Calu3 (cell line): ENCODE results near the gene NEK11. TPM values are rescaled to one million over a fixed set of nuclear protein-coding genes. Genes with fewer than 3 reads are reported as not detected.
A peak's percentile ranks its signal among the peaks of the same experiment; 100 is the strongest.
"Not testable (repeated sequence)": the region's sequence is repeated elsewhere in the genome, so short reads cannot be mapped to it uniquely, and the experiment has no call there.

ENCODE experiments used
- BruUV-seq: library from RNA; stranded (reverse); fragments of 400-500 nt; replicated peaks from 2 replicates; lab custom pipeline; 2021; lab: Mats Ljungman, UMichigan
- CTCF ChIA-PET: fragments of 300-600 bp; sonication (Branson Sonifier 250); formaldehyde crosslinking; loops from one replicate; lab custom pipeline; 2022; ENCODE audit warnings: antibody characterized with exemption; lab: Charles Lee
- DNase-seq: peaks from one replicate; pipeline ENCODE4 v3.0.0; 2022
- H3K27ac Mint-ChIP-seq: one replicate; pipeline ENCODE4 v1.8.0; 2022; ENCODE audit warnings: mixed read lengths; ENCODE audit not compliant: unreplicated experiment
- H3K27me3 Mint-ChIP-seq: one replicate; pipeline ENCODE4 v1.8.0; 2022; ENCODE audit warnings: mixed read lengths; ENCODE audit not compliant: unreplicated experiment
- H3K36me3 Mint-ChIP-seq: one replicate; pipeline ENCODE4 v1.8.0; 2022; ENCODE audit warnings: mild to moderate bottlenecking, moderate library complexity, mixed read lengths; ENCODE audit not compliant: insufficient read depth, unreplicated experiment
- H3K4me1 Mint-ChIP-seq: one replicate; pipeline ENCODE4 v1.8.0; 2022; ENCODE audit warnings: mild to moderate bottlenecking, low read depth, mixed read lengths; ENCODE audit not compliant: unreplicated experiment
- H3K4me3 Mint-ChIP-seq: one replicate; pipeline ENCODE4 v1.8.0; 2022; ENCODE audit warnings: mild to moderate bottlenecking, low read depth, moderate library complexity, mixed read lengths; ENCODE audit not compliant: unreplicated experiment
- H3K9me3 Mint-ChIP-seq: one replicate; pipeline ENCODE4 v1.8.0; 2022; ENCODE audit warnings: low read depth, mixed read lengths; ENCODE audit not compliant: unreplicated experiment
- intact Hi-C: fragments of 100-400 bp; cut with micrococcal nuclease; formaldehyde crosslinking; loops from one replicate; pipeline ENCODE4 v1.10.0; 2022; ENCODE audit not compliant: unreplicated experiment
- total RNA-seq: library from RNA; stranded (reverse); gene quantifications from 2 replicates; pipeline ENCODE4 v1.2.3, GENCODE V29; 2022
- TF ChIP-seq, protein P1 (sequence below): fragments of 200-600 bp; IDR thresholded peaks from one replicate; pipeline ENCODE4 v1.8.0; 2022; ENCODE audit warnings: antibody characterized with exemption; ENCODE audit not compliant: unreplicated experiment

NEK11 gene
- total RNA-seq, 1 experiment from 2014 or later, result 23.9 TPM

DNA sequence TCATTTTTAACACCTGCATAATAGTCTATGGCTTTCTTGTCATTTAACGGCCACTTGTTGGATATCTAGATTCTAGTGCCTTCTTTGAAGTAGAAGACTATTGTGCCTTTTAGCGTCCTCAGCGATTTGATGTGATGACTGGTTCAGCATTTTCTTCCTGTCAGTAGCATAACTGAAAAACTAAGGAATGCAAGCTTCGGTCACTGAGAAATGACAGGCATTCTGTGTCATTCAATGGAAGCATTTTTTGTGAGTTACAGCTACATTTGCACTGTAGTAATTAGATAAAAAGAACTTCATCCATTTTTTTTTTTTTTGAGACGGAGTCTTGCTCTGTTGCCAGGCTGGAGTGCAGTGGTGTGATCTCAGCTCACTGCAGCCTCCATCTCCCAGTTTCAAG lies 10.3 kb downstream of the NEK11 start:
- TF ChIP-seq, protein P1, sequence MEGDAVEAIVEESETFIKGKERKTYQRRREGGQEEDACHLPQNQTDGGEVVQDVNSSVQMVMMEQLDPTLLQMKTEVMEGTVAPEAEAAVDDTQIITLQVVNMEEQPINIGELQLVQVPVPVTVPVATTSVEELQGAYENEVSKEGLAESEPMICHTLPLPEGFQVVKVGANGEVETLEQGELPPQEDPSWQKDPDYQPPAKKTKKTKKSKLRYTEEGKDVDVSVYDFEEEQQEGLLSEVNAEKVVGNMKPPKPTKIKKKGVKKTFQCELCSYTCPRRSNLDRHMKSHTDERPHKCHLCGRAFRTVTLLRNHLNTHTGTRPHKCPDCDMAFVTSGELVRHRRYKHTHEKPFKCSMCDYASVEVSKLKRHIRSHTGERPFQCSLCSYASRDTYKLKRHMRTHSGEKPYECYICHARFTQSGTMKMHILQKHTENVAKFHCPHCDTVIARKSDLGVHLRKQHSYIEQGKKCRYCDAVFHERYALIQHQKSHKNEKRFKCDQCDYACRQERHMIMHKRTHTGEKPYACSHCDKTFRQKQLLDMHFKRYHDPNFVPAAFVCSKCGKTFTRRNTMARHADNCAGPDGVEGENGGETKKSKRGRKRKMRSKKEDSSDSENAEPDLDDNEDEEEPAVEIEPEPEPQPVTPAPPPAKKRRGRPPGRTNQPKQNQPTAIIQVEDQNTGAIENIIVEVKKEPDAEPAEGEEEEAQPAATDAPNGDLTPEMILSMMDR, result no peak
- no TSS peak for BruUV-seq
- H3K27me3 Mint-ChIP-seq, result no peaks in the 10 kb centered on the region
- CTCF ChIA-PET, result interaction anchor here (0.7 kb wide), 1 partner anchor 1218 kb away, joined by 6 read pairs; no protein-coding TSS in a partner anchor
- intact Hi-C loops, result loop anchor here (10.0 kb wide), 1 partner anchor 428 kb away; no protein-coding TSS in a partner anchor
- no peak overlapping the region for H3K4me3 Mint-ChIP-seq
- no peak overlapping the region for H3K27ac Mint-ChIP-seq
- DNase-seq, result no peak
- no peaks in the 10 kb centered on the region for H3K36me3 Mint-ChIP-seq
- no peaks in the 10 kb centered on the region for H3K9me3 Mint-ChIP-seq
- no peaks in the 10 kb centered on the region for H3K4me1 Mint-ChIP-seq

DNA sequence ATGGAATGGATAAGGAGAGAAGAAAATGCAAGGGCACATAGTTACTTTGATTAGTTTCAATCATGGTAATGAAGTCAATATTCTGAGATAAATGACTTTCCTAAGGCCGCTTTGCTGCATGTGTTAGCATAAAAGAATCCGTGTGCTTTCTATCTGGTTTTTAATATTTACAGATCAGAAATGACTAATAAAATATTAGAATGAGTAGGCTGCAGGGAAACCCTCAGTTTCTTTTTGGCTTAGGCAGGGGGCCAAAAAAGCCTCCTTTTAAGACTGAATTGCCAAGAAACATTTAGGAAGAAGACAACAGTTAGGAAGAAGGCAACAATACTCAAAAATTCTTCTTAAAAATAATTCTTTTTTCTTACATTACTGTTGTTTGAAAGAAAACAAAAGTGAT lies 11.6 kb downstream of the NEK11 start:
- Mint-ChIP-seq H3K4me3 (no peak overlapping the region), H3K36me3 (no peaks in the 10 kb centered on the region), H3K9me3 (peaks cover 2% of the 10 kb centered on the region), H3K27me3 (no peaks in the 10 kb centered on the region), H3K4me1 (no peaks in the 10 kb centered on the region), H3K27ac (no peak overlapping the region)
- intact Hi-C loops, result loop anchor here (10.0 kb wide), 1 partner anchor 426 kb away; no protein-coding TSS in a partner anchor
- DNase-seq, result no peak
- CTCF ChIA-PET, result no interaction called here
- TF ChIP-seq, protein P1, result no peak
- BruUV-seq, result no TSS peak

GRCh38 chr3:131042271-131042985 lies 15.8 kb downstream of the NEK11 start:
- BruUV-seq, result not testable (repeated sequence)

GRCh38 chr3:131047582-131047981 lies 20.9 kb downstream of the NEK11 start:
- DNase-seq, result peak; percentile 11
- TF ChIP-seq, protein P1, result no peak
- no TSS peak for BruUV-seq
- H3K4me3 Mint-ChIP-seq, result no peak overlapping the region
- no peak overlapping the region for H3K27ac Mint-ChIP-seq
- H3K36me3 Mint-ChIP-seq, result no peaks in the 10 kb centered on the region
- H3K4me1 Mint-ChIP-seq, result no peaks in the 10 kb centered on the region
- CTCF ChIA-PET, result no interaction called here
- no peaks in the 10 kb centered on the region for H3K27me3 Mint-ChIP-seq
- H3K9me3 Mint-ChIP-seq, result peaks cover 3% of the 10 kb centered on the region
- intact Hi-C loops, result no loop called here

More at GRCh38 chr3:131042271-131042985, 15.8 kb downstream of the NEK11 start:
- H3K27me3 Mint-ChIP-seq, H3K4me1 Mint-ChIP-seq, H3K27ac Mint-ChIP-seq, H3K9me3 Mint-ChIP-seq, CTCF ChIA-PET, H3K4me3 Mint-ChIP-seq, DNase-seq, H3K36me3 Mint-ChIP-seq, intact Hi-C loops: not testable (repeated sequence)

DNA sequence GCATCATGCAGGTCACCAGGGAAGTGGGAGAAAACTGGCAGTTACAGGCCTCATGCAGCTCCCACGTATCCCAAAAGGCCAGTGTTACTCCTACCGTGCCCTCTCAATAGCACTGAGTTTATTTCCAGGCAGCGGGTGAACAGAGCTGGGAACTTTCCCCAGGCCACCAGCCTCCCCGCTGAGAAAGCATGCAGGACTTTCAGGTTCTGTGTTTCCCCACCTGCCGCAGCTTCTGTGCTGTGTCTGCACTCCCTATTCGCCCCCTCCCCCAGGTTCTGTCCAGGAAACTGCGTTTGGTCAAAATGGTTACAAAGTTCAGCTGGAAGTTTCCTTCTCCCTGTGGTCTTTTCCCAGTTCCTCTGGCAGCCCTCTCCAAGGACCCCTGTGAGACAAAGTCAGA lies 21.4 kb downstream of the NEK11 start:
- TF ChIP-seq, protein P1, result no peak
- Mint-ChIP-seq H3K9me3 (peaks cover 3% of the 10 kb centered on the region), H3K27ac (no peak overlapping the region), H3K27me3 (no peaks in the 10 kb centered on the region), H3K4me1 (no peaks in the 10 kb centered on the region), H3K4me3 (no peak overlapping the region), H3K36me3 (no peaks in the 10 kb centered on the region)
- DNase-seq, result no peak
- CTCF ChIA-PET, result no interaction called here
- intact Hi-C loops, result no loop called here
- BruUV-seq, result no TSS peak
